ENCODE data around the gene DNM3.

The DNM3 gene

DNA sequence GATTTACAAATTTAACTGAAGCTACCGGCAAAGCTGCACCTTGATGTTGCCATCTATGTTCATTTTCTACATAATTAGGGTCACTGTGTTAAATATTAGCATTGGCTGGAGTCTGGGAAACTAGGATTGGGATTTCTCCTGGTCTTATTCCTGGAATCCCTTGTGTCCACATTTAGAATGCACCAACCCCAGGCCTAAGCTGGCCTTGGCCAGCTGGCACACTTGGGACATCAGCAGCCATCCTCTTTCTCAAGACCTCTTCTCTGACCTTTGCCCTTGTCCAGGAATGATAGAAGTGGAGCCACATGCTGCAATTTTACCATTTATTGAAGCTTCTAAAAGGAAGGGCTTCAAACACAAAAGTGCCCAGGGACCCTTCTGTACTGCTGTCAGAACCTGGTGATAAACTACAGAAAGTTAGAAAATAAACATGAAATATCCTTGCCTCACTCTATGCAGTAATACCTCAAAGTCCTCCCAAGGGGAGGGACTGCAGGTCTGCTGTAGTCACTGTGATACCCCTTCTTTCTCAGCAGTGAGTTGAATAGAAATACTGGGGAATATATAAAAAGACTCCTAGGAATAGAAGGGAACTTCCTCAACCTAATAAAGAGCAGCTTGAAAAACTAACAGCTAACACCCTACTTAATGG, 616.3 kb downstream of the DNM3 start:
- H3K27me3 ChIP-seq (ENCODE audit: insufficient read depth, low read length), result no peaks in the 10 kb centered on the region
- TF ChIP-seq EZH2 (IDR thresholded peaks at IDR 0.05; ENCODE audit: borderline replicate concordance, low read length), result no peak
- TF ChIP-seq, protein P1, sequence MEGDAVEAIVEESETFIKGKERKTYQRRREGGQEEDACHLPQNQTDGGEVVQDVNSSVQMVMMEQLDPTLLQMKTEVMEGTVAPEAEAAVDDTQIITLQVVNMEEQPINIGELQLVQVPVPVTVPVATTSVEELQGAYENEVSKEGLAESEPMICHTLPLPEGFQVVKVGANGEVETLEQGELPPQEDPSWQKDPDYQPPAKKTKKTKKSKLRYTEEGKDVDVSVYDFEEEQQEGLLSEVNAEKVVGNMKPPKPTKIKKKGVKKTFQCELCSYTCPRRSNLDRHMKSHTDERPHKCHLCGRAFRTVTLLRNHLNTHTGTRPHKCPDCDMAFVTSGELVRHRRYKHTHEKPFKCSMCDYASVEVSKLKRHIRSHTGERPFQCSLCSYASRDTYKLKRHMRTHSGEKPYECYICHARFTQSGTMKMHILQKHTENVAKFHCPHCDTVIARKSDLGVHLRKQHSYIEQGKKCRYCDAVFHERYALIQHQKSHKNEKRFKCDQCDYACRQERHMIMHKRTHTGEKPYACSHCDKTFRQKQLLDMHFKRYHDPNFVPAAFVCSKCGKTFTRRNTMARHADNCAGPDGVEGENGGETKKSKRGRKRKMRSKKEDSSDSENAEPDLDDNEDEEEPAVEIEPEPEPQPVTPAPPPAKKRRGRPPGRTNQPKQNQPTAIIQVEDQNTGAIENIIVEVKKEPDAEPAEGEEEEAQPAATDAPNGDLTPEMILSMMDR (IDR thresholded peaks at IDR 0.05; ENCODE audit: low read length), result no peak
- H2AFZ ChIP-seq (ENCODE audit: low read length), result no peak overlapping the region
- H3K4me1 ChIP-seq (ENCODE audit: insufficient read depth, low read length, severe bottlenecking), result no peaks in the 10 kb centered on the region
- no peak overlapping the region for H3K4me2 ChIP-seq (ENCODE audit: low read length)
- no peak overlapping the region for H3K4me3 ChIP-seq (ENCODE audit: low read depth, low read length, poor library complexity, severe bottlenecking)
- H3K9me2 ChIP-seq (ENCODE audit: low read depth, low read length), result no peaks in the 10 kb centered on the region
- no peak overlapping the region for H3K27ac ChIP-seq (ENCODE audit: low read depth, low read length, poor library complexity, severe bottlenecking)
- H3K36me3 ChIP-seq (ENCODE audit: insufficient read depth, low read length), result no peaks in the 10 kb centered on the region
- H4K20me1 ChIP-seq (ENCODE audit: insufficient read depth, low read length), result no peaks in the 10 kb centered on the region
- H3K9ac ChIP-seq (ENCODE audit: low read length), result no peak overlapping the region
- H3K79me2 ChIP-seq (ENCODE audit: insufficient read depth, low read length), result no peaks in the 10 kb centered on the region
- no peaks in the 10 kb centered on the region for H3K9me3 ChIP-seq (ENCODE audit: low read length)
- H3F3A ChIP-seq (ENCODE audit: insufficient read depth, low read length), result no peaks in the 10 kb centered on the region

DNA sequence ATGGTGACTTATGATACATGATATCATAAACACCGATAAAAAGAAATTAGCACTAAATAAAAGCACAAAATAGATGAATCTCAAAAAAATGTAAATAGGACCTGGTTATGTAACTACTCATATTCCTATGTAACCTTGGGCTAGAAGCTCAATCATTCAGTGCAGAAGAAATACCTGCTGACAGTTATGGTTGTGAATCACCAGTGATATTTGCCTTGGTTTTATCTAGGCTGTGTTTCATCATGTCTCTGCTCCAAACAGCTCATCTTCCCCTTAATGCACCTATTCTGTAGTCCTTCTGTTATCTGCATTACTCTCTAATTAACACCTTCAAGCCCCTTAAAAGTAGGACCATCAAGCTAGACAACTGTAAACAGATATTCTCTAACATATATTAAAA, 618.9 kb downstream of the DNM3 start:
- no peaks in the 10 kb centered on the region for H3K79me2 ChIP-seq (ENCODE audit: insufficient read depth, low read length)
- H3K4me2 ChIP-seq (ENCODE audit: low read length), result no peak overlapping the region
- no peak for TF ChIP-seq EZH2 (IDR thresholded peaks at IDR 0.05; ENCODE audit: borderline replicate concordance, low read length)
- TF ChIP-seq, protein P1 (IDR thresholded peaks at IDR 0.05; ENCODE audit: low read length), result no peak
- no peaks in the 10 kb centered on the region for H3K4me1 ChIP-seq (ENCODE audit: insufficient read depth, low read length, severe bottlenecking)
- no peak overlapping the region for H2AFZ ChIP-seq (ENCODE audit: low read length)
- H3K36me3 ChIP-seq (ENCODE audit: insufficient read depth, low read length), result no peaks in the 10 kb centered on the region
- H3K4me3 ChIP-seq (ENCODE audit: low read depth, low read length, poor library complexity, severe bottlenecking), result no peak overlapping the region
- no peaks in the 10 kb centered on the region for H3K9me2 ChIP-seq (ENCODE audit: low read depth, low read length)
- H3K27me3 ChIP-seq (ENCODE audit: insufficient read depth, low read length), result no peaks in the 10 kb centered on the region
- no peaks in the 10 kb centered on the region for H3K9me3 ChIP-seq (ENCODE audit: low read length)
- no peak overlapping the region for H3K9ac ChIP-seq (ENCODE audit: low read length)
- H3F3A ChIP-seq (ENCODE audit: insufficient read depth, low read length), result no peaks in the 10 kb centered on the region
- H3K27ac ChIP-seq (ENCODE audit: low read depth, low read length, poor library complexity, severe bottlenecking), result no peak overlapping the region
- no peaks in the 10 kb centered on the region for H4K20me1 ChIP-seq (ENCODE audit: insufficient read depth, low read length)

DNA sequence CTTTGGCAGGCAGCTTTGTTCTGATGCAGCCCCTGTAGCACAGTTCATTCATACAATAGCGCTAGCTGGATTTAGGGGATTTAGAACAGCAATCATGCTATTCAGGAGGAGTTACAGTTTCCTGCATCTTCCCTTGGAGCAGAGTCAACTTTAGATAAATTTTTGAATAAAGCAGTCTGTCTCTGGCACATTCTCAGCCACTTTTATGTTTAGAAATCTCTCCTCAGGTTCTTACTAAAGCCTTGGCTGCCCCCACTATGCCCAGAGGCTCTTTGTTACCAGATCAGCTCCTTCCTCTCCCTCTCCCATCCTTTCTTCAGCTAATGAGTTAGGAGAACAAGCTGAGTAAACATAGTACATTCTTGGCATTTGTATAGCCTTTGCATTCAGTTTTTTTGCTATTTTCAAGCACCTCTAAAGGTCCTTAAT, 619.6 kb downstream of the DNM3 start:
- TF ChIP-seq EZH2 (IDR thresholded peaks at IDR 0.05; ENCODE audit: borderline replicate concordance, low read length), result no peak
- TF ChIP-seq, protein P1 (IDR thresholded peaks at IDR 0.05; ENCODE audit: low read length), result no peak
- no peak overlapping the region for H3K4me2 ChIP-seq (ENCODE audit: low read length)
- H3K4me1 ChIP-seq (ENCODE audit: insufficient read depth, low read length, severe bottlenecking), result no peaks in the 10 kb centered on the region
- no peaks in the 10 kb centered on the region for H3K36me3 ChIP-seq (ENCODE audit: insufficient read depth, low read length)
- H3K4me3 ChIP-seq (ENCODE audit: low read depth, low read length, poor library complexity, severe bottlenecking), result no peak overlapping the region
- H3K9ac ChIP-seq (ENCODE audit: low read length), result no peak overlapping the region
- H3F3A ChIP-seq (ENCODE audit: insufficient read depth, low read length), result no peaks in the 10 kb centered on the region
- no peaks in the 10 kb centered on the region for H3K9me3 ChIP-seq (ENCODE audit: low read length)
- no peaks in the 10 kb centered on the region for H3K9me2 ChIP-seq (ENCODE audit: low read depth, low read length)
- no peaks in the 10 kb centered on the region for H3K27me3 ChIP-seq (ENCODE audit: insufficient read depth, low read length)
- no peaks in the 10 kb centered on the region for H3K79me2 ChIP-seq (ENCODE audit: insufficient read depth, low read length)
- no peak overlapping the region for H2AFZ ChIP-seq (ENCODE audit: low read length)
- no peak overlapping the region for H3K27ac ChIP-seq (ENCODE audit: low read depth, low read length, poor library complexity, severe bottlenecking)
- no peaks in the 10 kb centered on the region for H4K20me1 ChIP-seq (ENCODE audit: insufficient read depth, low read length)

All from OCI-LY1 (cell line).